Mesenchymal stem cell (in vitro differentiated cells and primary cell): ENCODE data around the gene MCM3AP.
A peak's percentile ranks its signal among the peaks of the same experiment; 100 is the strongest.

Experiments
- DNase-seq: peaks from one replicate; pipeline ENCODE4 v3.0.0-alpha.2; 2013
- H2AFZ ChIP-seq: one replicate; pipeline ENCODE4 v1.6.1; 2013; ENCODE audit warnings: low read depth, mild to moderate bottlenecking, control low read depth, inconsistent platforms, low read length, moderate library complexity
- H2AK5ac ChIP-seq: 2 replicates; pipeline ENCODE4 v1.6.1; 2013; ENCODE audit warnings: low read length, moderate library complexity, mild to moderate bottlenecking, inconsistent platforms; ENCODE audit not compliant: severe bottlenecking
- H2BK120ac ChIP-seq: one replicate; pipeline ENCODE4 v1.6.1; 2013; ENCODE audit warnings: low read depth, mild to moderate bottlenecking, inconsistent platforms, low read length, moderate library complexity
- H2BK12ac ChIP-seq, 2 experiments: one replicate each; pipeline ENCODE4 v1.6.1; 2013; ENCODE audit warnings: inconsistent platforms in 2 of 2, low read length in 2 of 2, mild to moderate bottlenecking in 2 of 2, moderate library complexity in 2 of 2, control low read depth in 1 of 2
- H2BK15ac ChIP-seq: one replicate; pipeline ENCODE4 v1.6.1; 2013; ENCODE audit warnings: mild to moderate bottlenecking, low read depth, inconsistent platforms; ENCODE audit not compliant: poor library complexity, severe bottlenecking
- H2BK5ac ChIP-seq: 2 replicates; pipeline ENCODE4 v1.6.1; 2013; ENCODE audit warnings: low read depth, mild to moderate bottlenecking, low read length, control low read depth, inconsistent platforms; ENCODE audit not compliant: poor library complexity, severe bottlenecking
- H3K14ac ChIP-seq, 2 experiments: one replicate each; pipeline ENCODE4 v1.6.1; 2013; ENCODE audit warnings: inconsistent platforms in 2 of 2, low read length in 2 of 2, control low read depth in 1 of 2, mild to moderate bottlenecking in 1 of 2, moderate library complexity in 1 of 2
- H3K18ac ChIP-seq, 2 experiments: one replicate each; pipeline ENCODE4 v1.6.1; 2013; ENCODE audit warnings: inconsistent platforms in 2 of 2, low read length in 2 of 2, control low read depth in 1 of 2, low read depth in 1 of 2, mild to moderate bottlenecking in 1 of 2
- H3K23ac ChIP-seq, 2 experiments: one replicate each; pipeline ENCODE4 v1.6.1; 2013; ENCODE audit warnings: inconsistent platforms in 2 of 2, low read length in 2 of 2, mild to moderate bottlenecking in 2 of 2, moderate library complexity in 2 of 2, control low read depth in 1 of 2
- H3K27ac ChIP-seq: 2 replicates; pipeline ENCODE4 v1.5.1; 2013; ENCODE audit warnings: mild to moderate bottlenecking, moderate library complexity, low read length, control low read depth, inconsistent platforms; ENCODE audit not compliant: poor library complexity, severe bottlenecking
- H3K27me3 ChIP-seq, 2 experiments: 2 replicates each; pipeline versions ENCODE4 v1.6.1 to v1.7.0; 2013; ENCODE audit warnings: low read length in 2 of 2, mild to moderate bottlenecking in 2 of 2, moderate library complexity in 2 of 2, control low read depth in 1 of 2, inconsistent platforms in 1 of 2; ENCODE audit not compliant: control insufficient read depth in 1 of 2, insufficient read depth in 1 of 2
- H3K36me3 ChIP-seq, 2 experiments: 2 replicates each; pipeline versions ENCODE4 v1.6.1 to v1.7.0; 2013; ENCODE audit warnings: low read length in 2 of 2, control low read depth in 1 of 2, inconsistent platforms in 1 of 2, low read depth in 1 of 2, mild to moderate bottlenecking in 1 of 2; ENCODE audit not compliant: insufficient read depth in 2 of 2, control insufficient read depth in 1 of 2
- H3K4ac ChIP-seq, 2 experiments: one replicate each; pipeline ENCODE4 v1.6.1; 2013; ENCODE audit warnings: inconsistent platforms in 2 of 2, low read length in 2 of 2, mild to moderate bottlenecking in 2 of 2, moderate library complexity in 2 of 2, control low read depth in 1 of 2, low read depth in 1 of 2
- H3K4me1 ChIP-seq: 2 replicates; pipeline ENCODE4 v1.6.1; 2013; ENCODE audit warnings: low read depth, low read length, control low read depth; ENCODE audit not compliant: control insufficient read depth, insufficient read depth
- H3K4me2 ChIP-seq: 2 replicates; pipeline ENCODE4 v1.6.1; 2013; ENCODE audit warnings: low read length, mild to moderate bottlenecking, inconsistent platforms; ENCODE audit not compliant: poor library complexity, severe bottlenecking
- H3K4me3 ChIP-seq, 2 experiments: 2 replicates each; pipeline versions ENCODE4 v1.5.1 to v1.7.0; 2013; ENCODE audit warnings: low read length in 2 of 2, mild to moderate bottlenecking in 2 of 2, control low read depth in 1 of 2, low read depth in 1 of 2; ENCODE audit not compliant: insufficient read depth in 1 of 2
- H3K79me1 ChIP-seq: replicated peaks from 2 replicates; pipeline ENCODE4 v1.6.1; 2013; ENCODE audit warnings: mild to moderate bottlenecking, control low read depth, low read length, inconsistent platforms; ENCODE audit not compliant: poor library complexity, severe bottlenecking
- H3K9ac ChIP-seq: 2 replicates; pipeline ENCODE4 v1.7.0; 2013; ENCODE audit warnings: mild to moderate bottlenecking, low read length, moderate library complexity
- H3K9me3 ChIP-seq: 2 replicates; pipeline ENCODE4 v1.7.0; 2013; ENCODE audit warnings: mild to moderate bottlenecking, low read length; ENCODE audit not compliant: control insufficient read depth
- H4K8ac ChIP-seq: one replicate; pipeline ENCODE4 v1.6.1; 2013; ENCODE audit warnings: inconsistent platforms, mild to moderate bottlenecking, low read length, moderate library complexity
- H4K91ac ChIP-seq: one replicate; pipeline ENCODE4 v1.6.1; 2013; ENCODE audit warnings: mild to moderate bottlenecking, low read length, inconsistent platforms
- WGBS: methylation state at CpG from one replicate; pipeline ENCODE4 v1.1.7; 2013; ENCODE audit warnings: mixed read lengths; 5-methylcytosine and 5-hydroxymethylcytosine counted together

MCM3AP gene

DNA sequence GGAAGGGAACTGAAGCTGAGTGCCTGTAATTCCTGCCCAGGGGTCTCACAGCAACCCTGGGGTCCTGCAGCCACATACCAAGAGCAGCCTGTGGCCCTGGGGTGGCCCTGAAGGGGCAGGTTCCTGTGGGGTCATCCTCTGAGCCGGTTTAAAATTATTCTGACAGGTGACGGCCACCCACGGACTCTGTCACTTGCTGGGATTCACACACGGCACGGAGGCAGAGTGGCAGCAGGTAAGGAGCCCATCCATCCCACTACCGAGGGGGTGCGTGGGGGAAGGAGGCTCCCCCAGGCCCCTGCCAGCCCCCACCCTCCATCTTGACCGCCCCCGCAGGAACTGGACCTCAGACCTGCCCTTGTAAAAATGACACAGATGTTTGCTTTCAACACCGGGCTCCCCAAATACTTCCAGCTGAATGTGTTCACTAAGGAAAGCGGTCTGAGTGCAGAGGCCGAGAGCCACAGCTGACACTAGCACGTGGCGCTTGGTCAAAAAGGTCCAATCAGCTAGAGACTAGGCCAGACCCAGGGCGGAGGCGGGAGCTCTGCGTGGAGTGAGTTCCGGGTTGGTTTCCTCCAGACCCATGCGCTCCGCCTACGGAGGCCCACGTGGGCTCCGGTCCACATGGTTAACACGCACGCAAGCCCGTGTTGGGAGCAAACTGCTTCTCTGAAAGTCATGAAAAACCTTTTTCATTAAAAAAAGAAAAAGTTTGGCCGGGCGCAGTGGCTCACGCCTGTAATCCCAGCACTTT lies 10.8 kb upstream of the MCM3AP start:
- Histone ChIP-seq H2BK120ac (no peak overlapping the region), H3K4me2 (no peak overlapping the region), H3K27ac (no peak overlapping the region), H3K4me1 (peaks cover 14% of the 10 kb centered on the region), H2AK5ac (peak overlapping the region; percentile 7), H3K9ac (peak overlapping the region; percentile 85), H2BK5ac (peak overlapping the region; percentile 44), H3K27me3 (no peaks in the 10 kb centered on the region), H3K9me3 (no peaks in the 10 kb centered on the region), H3K23ac (no peak overlapping the region), H4K91ac (no peak overlapping the region), H3K14ac (no peak overlapping the region), H2BK15ac (no peak overlapping the region), H3K18ac (no peak overlapping the region), H4K8ac (peak overlapping the region; percentile 23), H3K4ac (no peak overlapping the region), H3K36me3 (peaks cover 12 to 27% of the 10 kb centered on the region in 2 experiments), H3K4me3 (peak overlapping the region in 1 of 2 experiments; percentile 67), H2AFZ (no peak overlapping the region), H2BK12ac (no peak overlapping the region), H3K79me1 (peaks cover 3% of the 10 kb centered on the region)
- DNase-seq = no peak
- 75% methylated on average over 29 of the region's 29 CpGs for WGBS

DNA sequence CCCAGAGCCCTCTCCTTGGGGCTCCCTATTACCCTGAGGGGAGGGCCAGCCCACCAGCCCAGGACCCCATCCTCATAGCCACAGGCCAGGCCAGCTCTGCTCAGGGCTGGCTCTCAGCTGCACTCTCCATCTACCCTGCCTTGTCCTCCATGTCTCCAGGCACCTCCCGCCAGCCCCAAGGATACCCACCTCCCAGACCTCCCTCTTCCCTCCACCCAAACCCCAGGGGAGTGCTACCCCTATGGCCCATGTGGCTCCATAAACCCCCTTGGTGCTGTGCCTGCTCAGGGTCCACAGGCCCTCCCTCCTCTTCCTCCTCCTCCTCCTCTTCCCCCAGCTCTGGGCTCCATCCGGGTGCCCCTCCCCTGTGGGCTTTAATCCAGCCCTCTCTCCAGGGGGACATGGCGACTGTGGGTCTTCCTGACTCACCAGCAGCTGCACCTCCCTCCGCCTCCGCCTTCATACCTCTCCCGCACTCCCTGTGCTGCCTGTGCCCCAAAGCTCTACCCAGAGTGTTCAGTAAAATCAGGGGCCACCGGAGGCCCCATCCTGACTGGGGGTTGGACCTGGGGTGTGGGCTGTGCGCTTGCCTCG lies 9.9 kb upstream of the MCM3AP start:
- Histone ChIP-seq H3K4ac (peak overlapping the region in 1 of 2 experiments; percentile 13), H2BK12ac (no peak overlapping the region), H3K14ac (peak overlapping the region in 1 of 2 experiments; percentile 64), H2BK5ac (peak overlapping the region; percentile 62), H2BK15ac (no peak overlapping the region), H2BK120ac (no peak overlapping the region), H3K18ac (peak overlapping the region in 1 of 2 experiments; percentile 14), H3K23ac (no peak overlapping the region), H3K9ac (peak overlapping the region; percentile 85), H3K4me1 (peaks cover 14% of the 10 kb centered on the region), H2AK5ac (peak overlapping the region; percentile 75), H3K4me3 (peak overlapping the region in 1 of 2 experiments; percentile 33), H3K36me3 (peaks cover 13 to 27% of the 10 kb centered on the region in 2 experiments), H4K8ac (peak overlapping the region; percentile 80), H3K79me1 (peaks cover 6% of the 10 kb centered on the region), H3K4me2 (no peak overlapping the region), H4K91ac (peak overlapping the region; percentile 61), H3K27ac (peak overlapping the region; percentile 76), H3K9me3 (no peaks in the 10 kb centered on the region), H3K27me3 (no peaks in the 10 kb centered on the region), H2AFZ (no peak overlapping the region)
- 66% methylated on average over 8 of the region's 9 CpGs for WGBS
- DNase-seq = no peak

DNA sequence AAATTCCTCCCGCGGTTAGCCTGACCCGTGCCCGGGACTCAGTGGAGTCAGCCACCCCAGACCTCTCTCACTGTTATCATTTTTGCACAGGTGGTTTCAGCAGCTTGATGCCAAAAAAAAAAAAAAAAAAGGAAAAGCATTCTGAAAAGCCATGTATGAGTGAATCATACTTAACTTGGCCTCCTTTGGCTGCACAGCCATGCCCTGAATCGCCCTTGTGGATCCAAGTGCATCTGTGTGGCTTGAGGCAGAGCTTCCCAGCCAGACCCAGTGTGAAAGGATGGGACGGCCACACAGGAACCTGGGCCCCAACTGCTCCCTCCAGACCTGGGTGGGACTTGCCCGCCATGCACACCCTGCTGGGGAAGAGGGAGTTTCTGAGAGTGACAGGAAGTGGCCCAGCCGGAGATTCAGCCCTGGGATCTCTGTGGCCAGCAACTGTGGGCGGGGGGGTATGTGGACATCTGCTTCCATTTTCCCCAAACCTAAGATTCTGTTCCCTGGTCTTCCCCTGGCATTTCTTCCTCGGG lies 9.3 kb upstream of the MCM3AP start:
- peak overlapping the region; percentile 61 for H4K91ac ChIP-seq

DNA sequence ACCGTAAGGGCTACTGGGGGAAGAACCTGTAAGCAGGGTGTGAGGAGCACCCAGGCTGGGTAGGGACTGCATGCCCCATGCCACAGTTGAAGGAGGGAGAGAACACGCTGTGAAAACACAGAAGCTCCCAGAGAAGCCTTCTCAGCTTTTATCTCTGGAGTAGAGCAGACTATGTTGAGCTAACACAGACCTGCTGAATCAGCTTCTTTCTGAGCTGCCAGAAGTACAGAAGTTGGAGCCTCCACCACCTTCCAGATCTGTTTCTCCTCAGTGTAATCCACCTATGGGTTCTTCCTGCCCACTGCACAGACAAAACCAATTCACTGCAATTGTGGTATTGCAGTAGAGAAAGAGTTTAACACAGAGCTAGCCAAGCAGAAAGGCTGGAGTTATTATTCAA lies 6.2 kb upstream of the MCM3AP start:
- H3K9me3 ChIP-seq = no peaks in the 10 kb centered on the region
- H3K14ac ChIP-seq = no peak overlapping the region
- no peak overlapping the region for H3K4ac ChIP-seq
- no peak overlapping the region for H2AK5ac ChIP-seq
- peaks cover 13% of the 10 kb centered on the region for H3K79me1 ChIP-seq
- no peak overlapping the region for H3K23ac ChIP-seq
- H2BK12ac ChIP-seq = no peak overlapping the region
- H2AFZ ChIP-seq = no peak overlapping the region
- WGBS = 98% methylated on average over 2 of the region's 2 CpGs
- no peak overlapping the region for H4K8ac ChIP-seq
- H3K9ac ChIP-seq = no peak overlapping the region
- H2BK15ac ChIP-seq = no peak overlapping the region
- H3K18ac ChIP-seq = no peak overlapping the region
- no peak overlapping the region for H3K27ac ChIP-seq
- no peak overlapping the region for H4K91ac ChIP-seq
- no peaks in the 10 kb centered on the region for H3K27me3 ChIP-seq
- H3K4me1 ChIP-seq = peaks cover 16% of the 10 kb centered on the region
- DNase-seq = no peak
- no peak overlapping the region for H3K4me2 ChIP-seq
- peaks cover 10 to 22% of the 10 kb centered on the region in 2 experiments for H3K36me3 ChIP-seq
- H2BK5ac ChIP-seq = no peak overlapping the region
- no peak overlapping the region for H3K4me3 ChIP-seq
- no peak overlapping the region for H2BK120ac ChIP-seq

More for the DNA sequence above, 9.3 kb upstream of the MCM3AP start:
- H3K4ac ChIP-seq = peak overlapping the region in 1 of 2 experiments; percentile 13
- H2BK12ac ChIP-seq = no peak overlapping the region
- peak overlapping the region in 1 of 2 experiments; percentile 33 for H3K4me3 ChIP-seq
- peak; percentile 39 for DNase-seq
- H3K14ac ChIP-seq = no peak overlapping the region
- no peaks in the 10 kb centered on the region for H3K27me3 ChIP-seq
- H2BK120ac ChIP-seq = no peak overlapping the region
- H3K18ac ChIP-seq = peak overlapping the region in 1 of 2 experiments; percentile 14
- H2BK5ac ChIP-seq = peak overlapping the region; percentile 9
- no peak overlapping the region for H2BK15ac ChIP-seq
- no peaks in the 10 kb centered on the region for H3K9me3 ChIP-seq
- H3K9ac ChIP-seq = peak overlapping the region; percentile 85
- H3K79me1 ChIP-seq = peaks cover 9% of the 10 kb centered on the region
- H3K4me1 ChIP-seq = peaks cover 16% of the 10 kb centered on the region
- H3K36me3 ChIP-seq = peaks cover 16 to 26% of the 10 kb centered on the region in 2 experiments
- H2AK5ac ChIP-seq = peak overlapping the region; percentile 75
- H2AFZ ChIP-seq = no peak overlapping the region
- peak overlapping the region; percentile 80 for H4K8ac ChIP-seq
- peak overlapping the region; percentile 76 for H3K27ac ChIP-seq
- 72% methylated on average over 6 of the region's 10 CpGs for WGBS
- no peak overlapping the region for H3K23ac ChIP-seq
- peak overlapping the region; percentile 51 for H3K4me2 ChIP-seq
